A673 (cell line): Measurements from ENCODE around the gene CPA5. TPM values are rescaled to one million over a fixed set of nuclear protein-coding genes. Genes with fewer than 3 reads are reported as not detected.

ENCODE experiments used
- BruUV-seq: library from RNA; stranded (reverse); fragments of 400-500 nt; replicated peaks from 2 replicates; lab custom pipeline; 2021; lab: Mats Ljungman, UMichigan
- CTCF ChIA-PET: fragments of 300-600 bp; sonication (Branson Sonifier 250); formaldehyde crosslinking; loops from one replicate; lab custom pipeline; 2022; ENCODE audit warnings: antibody characterized with exemption; lab: Charles Lee
- POLR2A ChIA-PET: fragments of 300-600 bp; sonication (Branson Sonifier 250); formaldehyde crosslinking; loops from one replicate; lab custom pipeline; 2022; ENCODE audit warnings: antibody characterized with exemption; ENCODE audit not compliant: low non-redundant PET; lab: Charles Lee
- DNase-seq: peaks from one replicate; pipeline ENCODE4 v3.0.0-alpha.2; 2015; ENCODE audit warnings: low spot score
- H3K27ac ChIP-seq: fragments of 200-600 bp; sonication (generic); 2 replicates; pipeline ENCODE4 v1.5.1; 2016; ENCODE audit warnings: mixed run types, low read depth, mild to moderate bottlenecking, mixed read lengths, antibody characterized with exemption, low read length; ENCODE audit not compliant: poor library complexity, severe bottlenecking
- H3K27me3 ChIP-seq: fragments of 200-600 bp; sonication (generic); replicated peaks from 2 replicates; pipeline ENCODE4 v1.6.1; 2017; ENCODE audit warnings: mixed run types, low read depth, mild to moderate bottlenecking, mixed read lengths, antibody characterized with exemption, low read length; ENCODE audit not compliant: insufficient read depth, poor library complexity
- H3K36me3 ChIP-seq: fragments of 200-600 bp; sonication (generic); 2 replicates; pipeline ENCODE4 v1.6.1; 2016; ENCODE audit warnings: mixed run types, mild to moderate bottlenecking, mixed read lengths, antibody characterized with exemption, low read length; ENCODE audit not compliant: insufficient read depth, poor library complexity, severe bottlenecking
- H3K4me1 ChIP-seq: fragments of 200-600 bp; sonication (generic); 2 replicates; pipeline ENCODE4 v1.6.1; 2017; ENCODE audit warnings: mixed run types, mild to moderate bottlenecking, mixed read lengths, antibody characterized with exemption, low read length; ENCODE audit not compliant: insufficient read depth, poor library complexity, severe bottlenecking
- H3K4me3 ChIP-seq: fragments of 200-600 bp; sonication (generic); 2 replicates; pipeline ENCODE4 v1.5.1; 2016; ENCODE audit warnings: low read depth, mixed run types, mild to moderate bottlenecking, mixed read lengths, low read length; ENCODE audit not compliant: poor library complexity, severe bottlenecking
- H3K9me3 ChIP-seq: fragments of 200-600 bp; sonication (generic); 2 replicates; pipeline ENCODE4 v1.6.1; 2016; ENCODE audit warnings: mixed run types, low read depth, mild to moderate bottlenecking, mixed read lengths, antibody characterized with exemption, low read length; ENCODE audit not compliant: poor library complexity, severe bottlenecking
- EZH2 ChIP-seq: fragments of 200-600 bp; sonication (generic); IDR thresholded peaks from 2 replicates; pipeline ENCODE4 v1.6.1; 2017; ENCODE audit warnings: borderline replicate concordance, low read depth, mild to moderate bottlenecking, mixed read lengths, antibody characterized with exemption, low read length; ENCODE audit not compliant: poor library complexity, severe bottlenecking
- intact Hi-C: fragments of 100-400 bp; cut with micrococcal nuclease; formaldehyde crosslinking; loops from one replicate; pipeline ENCODE4 v1.10.0; 2022; ENCODE audit not compliant: unreplicated experiment
- total RNA-seq: library from RNA; stranded (reverse); gene quantifications from 2 replicates; pipeline ENCODE4 v1.2.3, GENCODE V29; 2021
- TF ChIP-seq, protein P1 (sequence below): fragments of 300-800, 200-600 bp; sonication (generic); conservative IDR thresholded peaks from 2 replicates; pipeline ENCODE4 v1.5.1; 2017; ENCODE audit warnings: low read depth, mild to moderate bottlenecking, antibody characterized with exemption, low read length, moderate library complexity, mixed read lengths

The CPA5 gene
- total RNA-seq, 1 experiment from 2014 or later: not detected

DNA sequence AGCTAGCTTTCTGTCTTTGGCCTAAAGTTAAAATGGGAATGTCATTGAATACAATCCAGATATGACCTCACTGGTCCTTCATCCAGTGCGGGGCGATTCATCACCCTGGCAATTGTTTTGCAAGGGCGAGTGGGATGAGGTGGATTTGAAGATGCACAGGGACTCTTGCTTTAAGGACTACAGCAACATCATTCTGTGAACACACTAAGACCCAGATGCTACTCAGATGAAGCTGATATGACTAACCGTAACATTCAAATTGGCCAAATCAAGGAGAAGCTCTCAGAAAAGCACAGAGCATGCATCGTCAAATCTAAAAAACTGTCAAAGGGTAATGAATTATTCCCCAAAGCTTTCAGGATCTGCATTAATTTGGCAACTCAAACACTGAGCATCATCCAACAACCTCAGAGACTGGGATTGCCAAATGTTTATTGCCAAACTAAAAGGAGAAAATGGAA is 48.5 kb downstream of the CPA5 start:
- TF ChIP-seq, protein P1, sequence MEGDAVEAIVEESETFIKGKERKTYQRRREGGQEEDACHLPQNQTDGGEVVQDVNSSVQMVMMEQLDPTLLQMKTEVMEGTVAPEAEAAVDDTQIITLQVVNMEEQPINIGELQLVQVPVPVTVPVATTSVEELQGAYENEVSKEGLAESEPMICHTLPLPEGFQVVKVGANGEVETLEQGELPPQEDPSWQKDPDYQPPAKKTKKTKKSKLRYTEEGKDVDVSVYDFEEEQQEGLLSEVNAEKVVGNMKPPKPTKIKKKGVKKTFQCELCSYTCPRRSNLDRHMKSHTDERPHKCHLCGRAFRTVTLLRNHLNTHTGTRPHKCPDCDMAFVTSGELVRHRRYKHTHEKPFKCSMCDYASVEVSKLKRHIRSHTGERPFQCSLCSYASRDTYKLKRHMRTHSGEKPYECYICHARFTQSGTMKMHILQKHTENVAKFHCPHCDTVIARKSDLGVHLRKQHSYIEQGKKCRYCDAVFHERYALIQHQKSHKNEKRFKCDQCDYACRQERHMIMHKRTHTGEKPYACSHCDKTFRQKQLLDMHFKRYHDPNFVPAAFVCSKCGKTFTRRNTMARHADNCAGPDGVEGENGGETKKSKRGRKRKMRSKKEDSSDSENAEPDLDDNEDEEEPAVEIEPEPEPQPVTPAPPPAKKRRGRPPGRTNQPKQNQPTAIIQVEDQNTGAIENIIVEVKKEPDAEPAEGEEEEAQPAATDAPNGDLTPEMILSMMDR: no peak
- no peak for TF ChIP-seq EZH2
- ChIA-PET POLR2A (no interaction called here), CTCF (no interaction called here)
- no peaks in the 10 kb centered on the region for H3K27me3 ChIP-seq
- intact Hi-C loops: no loop called here
- H3K9me3 ChIP-seq: no peaks in the 10 kb centered on the region
- no peaks in the 10 kb centered on the region for H3K36me3 ChIP-seq
- no TSS peak for BruUV-seq
- H3K4me3 ChIP-seq: no peak overlapping the region
- no peak overlapping the region for H3K27ac ChIP-seq
- peaks cover 30% of the 10 kb centered on the region for H3K4me1 ChIP-seq
- DNase-seq: no peak

DNA sequence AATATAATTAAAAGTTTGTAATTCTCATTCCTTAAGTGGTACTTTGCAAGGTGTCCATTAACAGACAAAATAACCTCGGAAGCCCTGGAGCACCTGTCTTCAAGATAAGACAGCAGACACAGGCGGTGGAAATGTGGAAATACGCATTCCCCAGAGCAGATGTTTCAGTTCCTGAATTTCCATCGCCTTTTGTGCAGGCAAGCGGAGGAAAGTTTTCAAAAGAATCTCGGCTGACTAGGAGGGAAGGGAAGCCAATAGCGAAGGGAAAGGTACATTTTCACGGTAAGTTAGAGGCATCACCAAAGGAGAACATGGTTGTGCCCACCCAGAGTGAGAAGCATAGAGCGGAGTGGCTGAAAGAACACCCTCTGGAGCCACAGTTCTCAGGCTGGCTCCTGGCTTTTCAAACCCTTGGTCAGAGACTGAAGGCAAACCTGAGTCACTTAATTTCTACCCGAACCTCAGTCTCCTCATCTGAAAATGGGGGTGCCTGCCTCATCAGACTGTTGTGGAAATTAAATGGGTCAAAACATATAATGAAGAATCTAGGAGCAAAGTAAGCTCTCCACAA is 49.3 kb downstream of the CPA5 start:
- intact Hi-C loops: no loop called here

DNA sequence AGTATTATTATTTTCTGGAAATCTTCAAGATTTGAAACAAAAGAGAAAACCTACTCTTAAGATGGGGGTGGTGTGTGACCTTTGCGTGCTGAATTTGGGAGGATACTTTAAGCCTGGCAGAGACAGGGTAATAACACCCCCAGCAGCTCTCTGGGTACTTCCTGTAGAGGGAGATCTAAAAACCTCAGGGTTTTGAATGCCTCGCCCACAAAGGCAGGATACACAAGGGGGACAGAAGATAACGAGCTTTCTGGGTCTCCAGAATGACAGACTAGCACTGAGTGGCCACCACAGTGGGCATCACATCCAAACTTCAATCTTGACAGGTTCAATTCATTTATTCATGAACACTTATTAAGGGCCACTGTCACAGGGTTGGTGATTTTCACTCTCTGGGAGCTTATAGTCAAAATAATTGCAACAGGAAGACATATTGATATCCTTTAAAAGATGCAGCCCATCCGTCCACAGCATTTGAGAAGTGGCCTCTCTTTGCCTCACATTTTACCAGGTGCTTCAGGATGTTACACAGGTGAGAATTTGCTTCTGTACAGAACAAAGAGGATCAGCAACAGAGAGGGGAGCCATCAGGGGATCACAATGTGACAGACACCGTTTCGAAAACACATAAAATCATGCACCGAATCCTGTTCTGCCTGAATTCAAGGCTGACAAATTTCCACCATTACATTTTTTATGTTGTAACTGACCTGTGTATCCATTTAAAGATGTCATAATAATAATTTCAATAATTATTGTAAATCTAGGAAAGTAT is 50.0 kb downstream of the CPA5 start:
- BruUV-seq: no TSS peak
- TF ChIP-seq, protein P1: no peak
- no peak for TF ChIP-seq EZH2
- CTCF ChIA-PET: no interaction called here

More for the DNA sequence above, 49.3 kb downstream of the CPA5 start:
- no peak overlapping the region for H3K27ac ChIP-seq
- POLR2A ChIA-PET: no interaction called here
- no peaks in the 10 kb centered on the region for H3K36me3 ChIP-seq
- no peak for DNase-seq
- no peaks in the 10 kb centered on the region for H3K27me3 ChIP-seq
- no TSS peak for BruUV-seq
- no peak overlapping the region for H3K4me3 ChIP-seq
- CTCF ChIA-PET: no interaction called here
- no peak for TF ChIP-seq EZH2
- TF ChIP-seq, protein P1: no peak
- H3K4me1 ChIP-seq: peaks cover 30% of the 10 kb centered on the region
- no peaks in the 10 kb centered on the region for H3K9me3 ChIP-seq

More for the DNA sequence above, 50.0 kb downstream of the CPA5 start:
- Histone ChIP-seq H3K4me3 (no peak overlapping the region), H3K36me3 (no peaks in the 10 kb centered on the region), H3K27me3 (no peaks in the 10 kb centered on the region), H3K4me1 (peaks cover 30% of the 10 kb centered on the region), H3K9me3 (no peaks in the 10 kb centered on the region), H3K27ac (no peak overlapping the region)
- POLR2A ChIA-PET: no interaction called here
- intact Hi-C loops: no loop called here
- no peak for DNase-seq
